ENCODE results near the gene KCMF1.

Gene KCMF1

GRCh38 chr2:85011747-85012146 lies 40.8 kb downstream of the KCMF1 start:
- CTCF ChIA-PET: interaction anchor here (0.6 to 1.4 kb wide), 4 partner anchors 8 to 252 kb away, joined by 3 to 5 read pairs (median 4); no protein-coding TSS in a partner anchor

DNA sequence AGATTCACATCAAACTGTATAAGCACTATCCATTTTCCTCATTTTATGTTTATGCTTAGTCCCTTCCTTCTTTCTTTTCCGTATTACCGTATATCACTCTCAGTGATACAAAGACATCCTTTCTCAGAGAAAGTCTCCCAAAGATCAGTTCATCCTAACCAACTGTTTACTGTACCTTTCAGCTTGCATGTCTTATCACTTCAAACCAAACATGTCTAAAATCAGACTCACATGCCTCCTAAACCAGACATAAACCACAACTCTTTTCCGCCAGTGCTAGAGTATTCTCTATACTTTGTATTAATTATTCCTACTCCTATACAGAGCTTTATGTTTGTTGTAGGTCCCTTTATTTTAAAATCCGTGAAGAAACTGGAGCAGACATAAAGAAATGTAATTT lies 41.5 kb downstream of the KCMF1 start:
- ChIA-PET POLR2A (no interaction called here), CTCF (interaction anchor here (0.6 to 1.4 kb wide), 6 partner anchors 8 to 252 kb away, joined by 3 to 5 read pairs (median 4); no protein-coding TSS in a partner anchor)
- no peak for TF ChIP-seq ZNF398 (tag by site-specific recombination; IDR thresholded peaks at IDR 0.05)
- no peak for TF ChIP-seq ZNF600 (tag by site-specific recombination; IDR thresholded peaks at IDR 0.05)
- Histone ChIP-seq H3K27ac (ENCODE audit: extremely low read depth, low read depth, low read length) (no peak overlapping the region), H3K4me1 (ENCODE audit: control insufficient read depth, insufficient read depth, low read length) (peaks cover 10% of the 10 kb centered on the region), H3K4me3 (ENCODE audit: low read depth, low read length) (no peak overlapping the region), H3K9me3 (ENCODE audit: control insufficient read depth, insufficient read depth, low read depth, low read length) (no peaks in the 10 kb centered on the region), H3K36me3 (ENCODE audit: control insufficient read depth in 2 of 2, insufficient read depth in 1 of 2, low read length in 2 of 2) (peaks cover 3 to 9% of the 10 kb centered on the region in 2 experiments; a peak in 2 of 3 replicates)

More at GRCh38 chr2:85011747-85012146, 40.8 kb downstream of the KCMF1 start:
- Histone ChIP-seq H3K9me3 (ENCODE audit: control insufficient read depth, insufficient read depth, low read depth, low read length) (no peaks in the 10 kb centered on the region), H3K27ac (ENCODE audit: extremely low read depth, low read depth, low read length) (no peak overlapping the region), H3K36me3 (ENCODE audit: control insufficient read depth in 2 of 2, insufficient read depth in 1 of 2, low read length in 2 of 2) (peaks cover 3 to 14% of the 10 kb centered on the region in 2 experiments; a peak in 2 of 3 replicates), H3K4me1 (ENCODE audit: control insufficient read depth, insufficient read depth, low read length) (peaks cover 10% of the 10 kb centered on the region), H3K4me3 (ENCODE audit: low read depth, low read length) (no peak overlapping the region)
- TF ChIP-seq ZNF623 (tag by site-specific recombination; IDR thresholded peaks at IDR 0.05) (no peak), ZNF558 (tag by site-specific recombination; IDR thresholded peaks at IDR 0.05) (no peak), PRDM1 (tag by site-specific recombination; IDR thresholded peaks at IDR 0.05) (no peak), SCRT2 (tag by site-specific recombination; IDR thresholded peaks at IDR 0.05) (no peak)
- POLR2A ChIA-PET: no interaction called here

GRCh38 chr2:85012855-85013254 lies 41.9 kb downstream of the KCMF1 start:
- TF ChIP-seq SP7 (tag by site-specific recombination; IDR thresholded peaks at IDR 0.05) (no peak), KLF9 (tag by site-specific recombination; IDR thresholded peaks at IDR 0.05; ENCODE audit: low read depth) (no peak), ZNF280C (tag by site-specific recombination; IDR thresholded peaks at IDR 0.05) (no peak), ZNF664 (tag by site-specific recombination; IDR thresholded peaks at IDR 0.05) (no peak), ZNF266 (tag by site-specific recombination; IDR thresholded peaks at IDR 0.05; ENCODE audit: low read depth) (no peak), ZBTB20 (tag by site-specific recombination; IDR thresholded peaks at IDR 0.05) (no peak), ZNF112 (tag by site-specific recombination; IDR thresholded peaks at IDR 0.05) (no peak), ZIC2 (tag by site-specific recombination; IDR thresholded peaks at IDR 0.05) (no peak), ZNF433 (tag by site-specific recombination; IDR thresholded peaks at IDR 0.05; ENCODE audit: low read depth) (no peak), YY1 (tag by site-specific recombination; IDR thresholded peaks at IDR 0.05) (no peak), ZNF274 (IDR thresholded peaks at IDR 0.05; ENCODE audit: low read length) (no peak), ZNF274 (tag by site-specific recombination; IDR thresholded peaks at IDR 0.05; ENCODE audit: borderline replicate concordance) (no peak)
- TF ChIP-seq, protein P1, sequence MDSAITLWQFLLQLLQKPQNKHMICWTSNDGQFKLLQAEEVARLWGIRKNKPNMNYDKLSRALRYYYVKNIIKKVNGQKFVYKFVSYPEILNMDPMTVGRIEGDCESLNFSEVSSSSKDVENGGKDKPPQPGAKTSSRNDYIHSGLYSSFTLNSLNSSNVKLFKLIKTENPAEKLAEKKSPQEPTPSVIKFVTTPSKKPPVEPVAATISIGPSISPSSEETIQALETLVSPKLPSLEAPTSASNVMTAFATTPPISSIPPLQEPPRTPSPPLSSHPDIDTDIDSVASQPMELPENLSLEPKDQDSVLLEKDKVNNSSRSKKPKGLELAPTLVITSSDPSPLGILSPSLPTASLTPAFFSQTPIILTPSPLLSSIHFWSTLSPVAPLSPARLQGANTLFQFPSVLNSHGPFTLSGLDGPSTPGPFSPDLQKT (IDR thresholded peaks at IDR 0.05; ENCODE audit: borderline replicate concordance, low read depth, low read length): no peak
- TF ChIP-seq, protein P2, sequence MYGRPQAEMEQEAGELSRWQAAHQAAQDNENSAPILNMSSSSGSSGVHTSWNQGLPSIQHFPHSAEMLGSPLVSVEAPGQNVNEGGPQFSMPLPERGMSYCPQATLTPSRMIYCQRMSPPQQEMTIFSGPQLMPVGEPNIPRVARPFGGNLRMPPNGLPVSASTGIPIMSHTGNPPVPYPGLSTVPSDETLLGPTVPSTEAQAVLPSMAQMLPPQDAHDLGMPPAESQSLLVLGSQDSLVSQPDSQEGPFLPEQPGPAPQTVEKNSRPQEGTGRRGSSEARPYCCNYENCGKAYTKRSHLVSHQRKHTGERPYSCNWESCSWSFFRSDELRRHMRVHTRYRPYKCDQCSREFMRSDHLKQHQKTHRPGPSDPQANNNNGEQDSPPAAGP (tag by site-specific recombination; IDR thresholded peaks at IDR 0.05): no peak
- ChIA-PET POLR2A (no interaction called here), CTCF (interaction anchor here (1.2 to 1.4 kb wide), 3 partner anchors 10 to 35 kb away, joined by 4 to 5 read pairs (median 4); no protein-coding TSS in a partner anchor)
- Histone ChIP-seq H3K36me3 (ENCODE audit: control insufficient read depth in 2 of 2, insufficient read depth in 1 of 2, low read length in 2 of 2) (peaks cover under 1 to 6% of the 10 kb centered on the region in 2 experiments; a peak in 2 of 3 replicates), H3K27ac (ENCODE audit: extremely low read depth, low read depth, low read length) (no peak overlapping the region), H3K4me1 (ENCODE audit: control insufficient read depth, insufficient read depth, low read length) (peaks cover 10% of the 10 kb centered on the region), H3K9me3 (ENCODE audit: control insufficient read depth, insufficient read depth, low read depth, low read length) (no peaks in the 10 kb centered on the region), H3K4me3 (ENCODE audit: low read depth, low read length) (no peak overlapping the region)
